GM12878 (cell line): ENCODE results near the gene LMNB1. TPM values are rescaled to one million over a fixed set of nuclear protein-coding genes. Genes with fewer than 3 reads are reported as not detected.

ENCODE experiments used
- ATAC-seq: fragments of 200-7000 bp; cut with Tn5 transposase; 3 replicates; pipeline ENCODE4 v1.9.1; 2020; ENCODE audit warnings: mild to moderate bottlenecking, moderate library complexity
- BruUV-seq: library from RNA; stranded (reverse); fragments of 400-500 nt; replicated peaks from 2 replicates; lab custom pipeline; 2021; lab: Mats Ljungman, UMichigan
- CTCF ChIA-PET: fragments of 300-600 bp; sonication (Branson Sonifier 250); formaldehyde crosslinking; extraction: SDS; loops from one replicate; lab custom pipeline; 2021; ENCODE audit warnings: inconsistent platforms; lab: Yijun Ruan, JAX
- POLR2A ChIA-PET: fragments of 350-600 bp; formaldehyde crosslinking; extraction: SDS; loops from one replicate; lab custom pipeline; 2021; ENCODE audit warnings: inconsistent platforms; lab: Charles Lee
- RAD21 ChIA-PET: fragments of 300-600 bp; sonication (Branson Sonifier 250); formaldehyde crosslinking; loops from one replicate; lab custom pipeline; 2023; ENCODE audit warnings: antibody characterized with exemption; ENCODE audit not compliant: unreplicated experiment; lab: Charles Lee
- SMC1A ChIA-PET: fragments of 300-600 bp; sonication (Branson Sonifier 250); formaldehyde crosslinking; loops from one replicate; lab custom pipeline; 2023; ENCODE audit not compliant: unreplicated experiment, uncharacterized antibody; lab: Charles Lee
- DNase-seq: peaks from one replicate; pipeline ENCODE4 v3.0.0-alpha.2; 2011; ENCODE audit warnings: low read depth, low spot score
- FAIRE-seq: peaks from 3 replicates; lab custom pipeline; 2011; peaks lifted over from hg19 to GRCh38; lab: Jason Lieb, UNC
- H2AFZ ChIP-seq: 2 replicates; pipeline ENCODE4 v1.6.0; 2011; ENCODE audit warnings: low read depth, low read length, control low read depth; ENCODE audit not compliant: control insufficient read depth
- H3K27ac ChIP-seq: 2 replicates; pipeline ENCODE4 v1.5.1; 2011; ENCODE audit warnings: control low read depth; ENCODE audit not compliant: control insufficient read depth, insufficient read depth
- H3K27me3 ChIP-seq, 2 experiments: replicated peaks in 1 of 2; 2 replicates each; pipeline versions ENCODE4 v1.6.0 to v1.6.1; 2011; ENCODE audit warnings: low read length in 1 of 2; ENCODE audit not compliant: control insufficient read depth in 2 of 2, insufficient read depth in 2 of 2
- H3K36me3 ChIP-seq, 2 experiments: 2 replicates each; pipeline ENCODE4 v1.5.1; 2011; ENCODE audit warnings: low read length in 1 of 2; ENCODE audit not compliant: control insufficient read depth in 2 of 2, insufficient read depth in 2 of 2
- H3K4me1 ChIP-seq: 2 replicates; pipeline ENCODE4 v1.6.1; 2011; ENCODE audit warnings: mild to moderate bottlenecking, low read length, moderate library complexity, mixed read lengths; ENCODE audit not compliant: control insufficient read depth, insufficient read depth
- H3K4me2 ChIP-seq: 2 replicates; pipeline ENCODE4 v1.6.0; 2011; ENCODE audit warnings: control low read depth; ENCODE audit not compliant: control insufficient read depth, insufficient read depth
- H3K4me3 ChIP-seq: fragments of 200-600 bp; sonication (generic); 2 replicates; pipeline ENCODE4 v1.5.1; 2016
- H3K79me2 ChIP-seq: 2 replicates; pipeline ENCODE4 v1.6.0; 2011; ENCODE audit warnings: low read length; ENCODE audit not compliant: control insufficient read depth, insufficient read depth
- H3K9ac ChIP-seq: 2 replicates; pipeline ENCODE4 v1.8.0; 2011; ENCODE audit warnings: low read length, control low read depth, mixed read lengths; ENCODE audit not compliant: control insufficient read depth, insufficient read depth
- H3K9me3 ChIP-seq: replicated peaks from 3 replicates; pipeline ENCODE4 v1.5.1; 2011; ENCODE audit warnings: mild to moderate bottlenecking, low read length; ENCODE audit not compliant: control insufficient read depth, insufficient read depth
- H4K20me1 ChIP-seq: 2 replicates; pipeline ENCODE4 v1.6.0; 2011; ENCODE audit not compliant: control insufficient read depth, insufficient read depth
- ATF2 ChIP-seq: IDR thresholded peaks from 2 replicates; pipeline ENCODE4 v1.6.1; 2012; ENCODE audit warnings: low read length, inconsistent platforms
- BCL11A ChIP-seq: IDR thresholded peaks from 2 replicates; pipeline ENCODE4 v1.6.1; 2011; ENCODE audit warnings: low read depth, low read length
- SIX5 ChIP-seq: IDR thresholded peaks from 2 replicates; pipeline ENCODE4 v1.6.1; 2011; ENCODE audit warnings: mild to moderate bottlenecking, low read depth, low read length, moderate library complexity; ENCODE audit not compliant: severe bottlenecking
- ZNF24 ChIP-seq: fragments of 450-650 bp; IDR thresholded peaks from 2 replicates; pipeline ENCODE4 v1.6.1; 2017; ENCODE audit warnings: antibody characterized with exemption, mild to moderate bottlenecking
- WGBS: methylation state at CpG from one replicate; pipeline ENCODE4 v1.1.6; 2016; ENCODE audit warnings: low lambda C conversion rate; ENCODE audit not compliant: insufficient replicate concordance, insufficient coverage; ENCODE audit errors: missing lambda C conversion rate; 5-methylcytosine and 5-hydroxymethylcytosine counted together
- in situ Hi-C: fragments of 300-500 bp; cut with MboI; formaldehyde crosslinking; loops from 9 replicates; pipeline ENCODE4 v1.14.3; 2018; ENCODE audit warnings: mixed read lengths
- intact Hi-C: fragments of 100-400 bp; cut with micrococcal nuclease; formaldehyde crosslinking; loops from one replicate; pipeline ENCODE4 v1.14.2; 2022; ENCODE audit not compliant: unreplicated experiment
- polyA plus RNA-seq, 11 experiments: library from polyadenylated mRNA; depleted of rRNA in 4 of 11; unstranded in 6 of 11; stranded (reverse) in 5 of 11; fragments of >200 nt; fragmentation: Nextera tagmentation in 4 of 11; fragmentation: Illumina TruSeq in 1 of 11; extraction: Ambion mirVana in 4 of 11; extraction: Trizol in 1 of 11; gene quantifications; 1 replicate in 1 of 11; 2 replicates in 10 of 11; pipeline versions ENCODE4 v1.2.1 to v1.2.3, GENCODE V29; 2011 to 2016; ENCODE audit warnings: inconsistent platforms in 2 of 11, missing spikeins in 2 of 11, low read depth in 1 of 11
- total RNA-seq, 4 experiments: library from RNA; depleted of rRNA in 3 of 4; stranded (reverse); fragments of >200 nt in 3 of 4; fragmentation: Illumina TruSeq in 1 of 4; extraction: Trizol in 1 of 4; gene quantifications; 2 replicates each; pipeline versions ENCODE4 v1.2.1 to v1.2.3, GENCODE V29; 2013 to 2021

The LMNB1 gene
- total and polyA plus RNA-seq, 10 of the 15 experiments (the other 5 are each of a cell fraction or from before 2014, with no cell fraction given) = 7.0 to 185 (median 86.4) TPM

GRCh38 chr5:126753227-126753626, 23.7 kb upstream of the LMNB1 start:
- H3K27ac ChIP-seq = no peak overlapping the region
- 49% methylated on average over 4 of the region's 4 CpGs for WGBS
- CTCF ChIA-PET = interaction anchor here (1.0 to 16.4 kb wide), 3 partner anchors 24 to 78 kb away, joined by 3 to 136 read pairs (median 5); partner anchors contain the start of gene LMNB1
- no peak overlapping the region; the same call in 1 of the 2 replicates for H2AFZ ChIP-seq
- in situ Hi-C loops = loop anchor here (25.0 kb wide), 2 partner anchors 1334 to 1816 kb away; partner anchors contain the start of gene SLC12A2
- H3K79me2 ChIP-seq = no peaks in the 10 kb centered on the region
- no peak for ATAC-seq
- no TSS peak for BruUV-seq
- no peaks in the 10 kb centered on the region for H4K20me1 ChIP-seq
- H3K4me1 ChIP-seq = peaks cover 14% of the 10 kb centered on the region
- SMC1A ChIA-PET = interaction anchor here (9.5 kb wide), 1 partner anchor 24 kb away, joined by 119 read pairs; the partner anchor contains the start of gene LMNB1
- RAD21 ChIA-PET = interaction anchor here (1.3 kb wide), 1 partner anchor 68 kb away, joined by 3 read pairs; no protein-coding TSS in a partner anchor
- no peak overlapping the region for H3K9ac ChIP-seq
- H3K4me3 ChIP-seq = no peak overlapping the region
- TF ChIP-seq BCL11A = no peak
- TF ChIP-seq ATF2 = no peak
- TF ChIP-seq SIX5 = no peak
- no peak for TF ChIP-seq ZNF24
- TF ChIP-seq, all 136 proteins: peak for 0
- FAIRE-seq = no peak
- no peak overlapping the region for H3K4me2 ChIP-seq
- no peaks in the 10 kb centered on the region for H3K36me3 ChIP-seq
- no peak for DNase-seq
- H3K27me3 ChIP-seq = no peaks in the 10 kb centered on the region
- POLR2A ChIA-PET = interaction anchor here (0.6 to 2.1 kb wide), 2 partner anchors 25 to 274 kb away, joined by 3 to 11 read pairs; partner anchors contain the start of gene LMNB1
- intact Hi-C loops = no loop called here
- H3K9me3 ChIP-seq = no peaks in the 10 kb centered on the region
